Thyroid gland (tissue), 4 donors: ENCODE data around the gene LDLRAD4. TPM values are rescaled to one million over a fixed set of nuclear protein-coding genes. Genes with fewer than 3 reads are reported as not detected.
A peak's percentile ranks its signal among the peaks of the same experiment; 100 is the strongest.

Experiments
- DNase-seq, 2 donors: peaks; one replicate each; pipeline ENCODE4 v3.0.0-alpha.2; 2019
- H3K27ac ChIP-seq, 3 donors: fragments of 200-600 bp; sonication (generic); 1 replicate in 2 of 3; 2 replicates in 1 of 3; pipeline ENCODE4 v1.5.1; 2016 to 2019; ENCODE audit warnings: mild to moderate bottlenecking in 1 of 3, moderate library complexity in 1 of 3
- H3K27me3 ChIP-seq: fragments of 200-600 bp; sonication (generic); one replicate; pipeline ENCODE4 v1.5.1; 2019
- H3K36me3 ChIP-seq, 2 donors: fragments of 200-600 bp; sonication (generic); one replicate each; pipeline ENCODE4 v1.5.1; 2016 to 2019
- H3K4me1 ChIP-seq, 2 donors: fragments of 200-600 bp; sonication (generic); one replicate each; pipeline ENCODE4 v1.5.1; 2017 to 2019
- H3K4me3 ChIP-seq, 3 donors: fragments of 200-600 bp; sonication (generic); replicated peaks in 1 of 3; 1 replicate in 2 of 3; 2 replicates in 1 of 3; pipeline ENCODE4 v1.5.1; 2016; ENCODE audit warnings: mild to moderate bottlenecking in 1 of 3
- H3K9me3 ChIP-seq: fragments of 200-600 bp; sonication (generic); one replicate; pipeline ENCODE4 v1.5.1; 2017
- CTCF ChIP-seq, 6 experiments: fragments of 200-600 bp in 3 of 6; fragments of 450-650 bp in 3 of 6; sonication (generic) in 3 of 6; IDR thresholded peaks; one replicate each; pipeline ENCODE4 v1.5.1; 2016 to 2019; ENCODE audit warnings: antibody characterized with exemption in 6 of 6, mild to moderate bottlenecking in 2 of 6, inconsistent platforms in 1 of 6, moderate library complexity in 1 of 6
- POLR2A ChIP-seq, 2 donors: fragments of 450-650 bp; IDR thresholded peaks; one replicate each; pipeline ENCODE4 v1.6.1; 2017; ENCODE audit warnings: antibody characterized with exemption in 2 of 2, mild to moderate bottlenecking in 2 of 2, moderate library complexity in 1 of 2
- WGBS, 2 donors: methylation state at CpG; one replicate each; pipeline ENCODE4 v1.1.5; 2017; 5-methylcytosine and 5-hydroxymethylcytosine counted together
- intact Hi-C: fragments of 100-400 bp; cut with DNase I; formaldehyde crosslinking; loops from one replicate; pipeline ENCODE4 v1.15.1; 2023
- total RNA-seq, 4 donors: library from RNA; depleted of rRNA; stranded (reverse); fragments of >200 nt; gene quantifications; one replicate each; pipeline ENCODE4 v1.2.3, GENCODE V29; 2016

Gene LDLRAD4
- total RNA-seq, 4 donors from 2014 or later, result 23.7 to 35.7 (median 29.7) TPM

DNA sequence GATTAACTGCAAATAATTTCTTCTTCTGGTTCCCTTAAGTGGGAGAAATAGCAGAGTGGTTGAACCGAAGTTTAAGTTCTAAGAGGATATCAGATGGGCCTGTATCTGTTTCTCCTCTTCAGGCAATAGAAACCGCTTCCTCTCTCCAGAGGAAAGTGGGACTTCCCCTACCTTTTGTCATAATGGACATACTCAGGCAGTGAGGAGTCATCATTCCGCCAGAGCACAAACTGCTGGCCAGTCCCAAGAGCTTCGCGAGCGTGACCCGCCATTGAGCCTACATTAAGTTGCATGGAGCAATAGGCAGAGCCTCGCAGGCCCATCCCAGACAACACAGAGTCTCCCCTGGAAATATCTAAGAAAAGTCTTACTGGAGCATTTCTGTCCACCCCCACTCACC is 158.9 kb downstream of the LDLRAD4 start:
- intact Hi-C loops, result no loop called here
- no peaks in the 10 kb centered on the region for H3K36me3 ChIP-seq
- no peak overlapping the region for H3K4me3 ChIP-seq
- H3K27ac ChIP-seq, result peak overlapping the region in 1 of 3 donors; percentile 24
- DNase-seq, result no peak
- no peaks in the 10 kb centered on the region for H3K27me3 ChIP-seq
- TF ChIP-seq POLR2A (IDR thresholded peaks at IDR 0.05) (no peak), CTCF (IDR thresholded peaks at IDR 0.05) (no peak)
- WGBS, 2 donors, result 72 to 77% methylated on average over 8 of the region's 8 CpGs
- no peaks in the 10 kb centered on the region for H3K9me3 ChIP-seq
- peaks cover 27 to 63% of the 10 kb centered on the region in 2 donors for H3K4me1 ChIP-seq

DNA sequence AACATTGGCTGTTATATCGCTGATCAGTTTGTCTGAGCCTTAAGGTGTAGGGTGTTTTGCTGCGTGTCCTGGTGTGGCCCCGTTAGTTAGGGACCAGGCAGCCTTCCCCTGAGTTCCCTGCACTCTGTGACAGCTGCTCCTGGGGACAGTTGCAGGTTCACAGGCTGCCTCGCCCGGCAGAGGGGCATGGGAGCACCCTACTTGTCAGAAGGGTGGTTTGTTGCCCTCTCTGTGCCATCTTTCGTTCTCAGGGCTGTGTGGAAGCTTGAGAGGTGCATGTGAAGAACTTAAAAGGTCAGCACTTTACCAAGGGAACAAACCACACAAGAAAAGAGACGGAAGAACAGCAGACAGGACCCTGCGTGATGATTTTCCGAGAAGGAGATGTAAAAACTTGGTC is 159.6 kb downstream of the LDLRAD4 start:
- Histone ChIP-seq H3K27me3 (no peaks in the 10 kb centered on the region), H3K4me1 (peaks cover 34 to 69% of the 10 kb centered on the region in 2 donors), H3K36me3 (no peaks in the 10 kb centered on the region), H3K27ac (peak overlapping the region; percentile 4 to 25 (median 24)), H3K4me3 (no peak overlapping the region), H3K9me3 (no peaks in the 10 kb centered on the region)
- no peak for TF ChIP-seq CTCF (IDR thresholded peaks at IDR 0.05)
- TF ChIP-seq POLR2A (IDR thresholded peaks at IDR 0.05), result no peak
- WGBS, 2 donors, result 71 to 72% methylated on average over 9 of the region's 9 CpGs
- no peak for DNase-seq
- intact Hi-C loops, result no loop called here

- Histone ChIP-seq H3K4me1 (peaks cover 36 to 76% of the 10 kb centered on the region in 2 donors), H3K36me3 (no peaks in the 10 kb centered on the region), H3K9me3 (no peaks in the 10 kb centered on the region), H3K4me3 (no peak overlapping the region), H3K27ac (no peak overlapping the region), H3K27me3 (no peaks in the 10 kb centered on the region)
- WGBS, 2 donors, result 80 to 85% methylated on average over 7 of the region's 7 CpGs
- no peak for DNase-seq
- no peak for TF ChIP-seq POLR2A (IDR thresholded peaks at IDR 0.05)
- TF ChIP-seq CTCF (IDR thresholded peaks at IDR 0.05), result no peak
- intact Hi-C loops, result no loop called here
Observed at GRCh38 chr18:13379062-13379865, 160.7 kb downstream of the LDLRAD4 start.

- no peaks in the 10 kb centered on the region for H3K9me3 ChIP-seq
- no peaks in the 10 kb centered on the region for H3K27me3 ChIP-seq
- DNase-seq, result no peak
- intact Hi-C loops, result no loop called here
- TF ChIP-seq POLR2A (IDR thresholded peaks at IDR 0.05) (no peak), CTCF (IDR thresholded peaks at IDR 0.05) (no peak)
- peaks cover 36 to 69% of the 10 kb centered on the region in 2 donors for H3K4me1 ChIP-seq
- no peaks in the 10 kb centered on the region for H3K36me3 ChIP-seq
- WGBS, 2 donors, result 90 to 94% methylated on average over 12 to 16 of the region's 18 CpGs
- no peak overlapping the region for H3K4me3 ChIP-seq
- H3K27ac ChIP-seq, result no peak overlapping the region
Observed at GRCh38 chr18:13379930-13380690, 161.6 kb downstream of the LDLRAD4 start.

DNA sequence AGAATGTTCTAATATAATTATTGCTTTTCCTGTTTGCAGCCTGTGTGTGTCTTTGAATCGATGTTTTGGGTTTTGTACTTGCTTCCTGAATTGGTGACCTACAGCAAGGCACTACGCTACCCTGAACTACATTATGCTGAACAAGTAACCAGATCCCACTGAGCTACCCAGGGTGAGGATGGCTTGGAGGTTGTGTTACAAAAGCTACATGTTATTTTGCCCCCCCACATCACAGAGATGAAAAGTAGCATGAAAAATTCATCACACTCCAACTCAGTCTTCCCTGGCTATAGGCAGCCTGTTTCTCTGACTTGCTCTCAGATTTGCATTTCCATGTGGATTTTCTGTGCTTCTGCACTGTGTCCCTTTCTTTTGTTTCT is 162.1 kb downstream of the LDLRAD4 start:
- no peak overlapping the region for H3K27ac ChIP-seq
- no peaks in the 10 kb centered on the region for H3K9me3 ChIP-seq
- no peaks in the 10 kb centered on the region for H3K36me3 ChIP-seq
- TF ChIP-seq CTCF (IDR thresholded peaks at IDR 0.05), result no peak
- no peak for TF ChIP-seq POLR2A (IDR thresholded peaks at IDR 0.05)
- DNase-seq, result no peak
- H3K4me1 ChIP-seq, result peaks cover 36 to 64% of the 10 kb centered on the region in 2 donors
- H3K27me3 ChIP-seq, result no peaks in the 10 kb centered on the region
- H3K4me3 ChIP-seq, result no peak overlapping the region
- intact Hi-C loops, result no loop called here
- 62 to 81% methylated on average over 2 of the region's 2 CpGs for WGBS, 2 donors
